ENCODE data around the gene HTT-AS.
"Not testable (repeated sequence)": the region's sequence is repeated elsewhere in the genome, so short reads cannot be mapped to it uniquely, and the experiment has no call there.

The HTT-AS gene

DNA sequence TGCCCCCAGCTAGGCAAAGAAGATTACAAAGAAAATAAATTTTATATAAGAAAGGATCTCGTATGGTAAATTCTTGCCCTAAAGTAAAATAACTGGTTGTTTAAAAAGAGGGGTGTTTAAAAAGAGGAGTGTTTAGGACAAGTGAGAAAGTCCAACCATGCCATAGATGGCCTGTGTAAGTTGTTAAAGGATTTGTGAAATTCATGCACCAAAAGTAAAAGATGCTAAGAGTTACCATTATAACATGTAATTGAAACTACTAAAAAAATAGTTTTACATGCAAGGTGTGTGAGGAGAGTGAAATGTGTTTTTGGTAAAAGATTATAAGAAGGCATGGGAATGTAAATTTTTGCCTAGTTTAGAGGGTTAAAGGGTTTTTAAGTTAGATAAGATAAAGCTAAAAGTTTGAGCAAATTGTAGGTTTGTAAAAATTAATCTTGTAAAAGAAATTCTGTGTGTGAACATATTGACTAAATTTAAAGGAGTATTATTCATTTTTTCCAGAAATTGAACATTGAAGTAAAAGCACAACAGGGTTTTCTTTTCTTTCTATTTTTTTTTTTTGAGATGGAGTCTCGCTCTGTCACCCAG is 20.1 kb downstream of the HTT-AS start:
- Histone ChIP-seq H3K4me3 (no peak overlapping the region), H3K27ac (no peak overlapping the region)
- no peak for DNase-seq (ENCODE audit: low spot score)
- TF ChIP-seq CTCF (IDR thresholded peaks at IDR 0.05): no peak

GRCh38 chr4:3051141-3051897 is 23.0 kb downstream of the HTT-AS start:
- H3K27ac ChIP-seq; DNase-seq (ENCODE audit: low spot score): not testable (repeated sequence)

DNA sequence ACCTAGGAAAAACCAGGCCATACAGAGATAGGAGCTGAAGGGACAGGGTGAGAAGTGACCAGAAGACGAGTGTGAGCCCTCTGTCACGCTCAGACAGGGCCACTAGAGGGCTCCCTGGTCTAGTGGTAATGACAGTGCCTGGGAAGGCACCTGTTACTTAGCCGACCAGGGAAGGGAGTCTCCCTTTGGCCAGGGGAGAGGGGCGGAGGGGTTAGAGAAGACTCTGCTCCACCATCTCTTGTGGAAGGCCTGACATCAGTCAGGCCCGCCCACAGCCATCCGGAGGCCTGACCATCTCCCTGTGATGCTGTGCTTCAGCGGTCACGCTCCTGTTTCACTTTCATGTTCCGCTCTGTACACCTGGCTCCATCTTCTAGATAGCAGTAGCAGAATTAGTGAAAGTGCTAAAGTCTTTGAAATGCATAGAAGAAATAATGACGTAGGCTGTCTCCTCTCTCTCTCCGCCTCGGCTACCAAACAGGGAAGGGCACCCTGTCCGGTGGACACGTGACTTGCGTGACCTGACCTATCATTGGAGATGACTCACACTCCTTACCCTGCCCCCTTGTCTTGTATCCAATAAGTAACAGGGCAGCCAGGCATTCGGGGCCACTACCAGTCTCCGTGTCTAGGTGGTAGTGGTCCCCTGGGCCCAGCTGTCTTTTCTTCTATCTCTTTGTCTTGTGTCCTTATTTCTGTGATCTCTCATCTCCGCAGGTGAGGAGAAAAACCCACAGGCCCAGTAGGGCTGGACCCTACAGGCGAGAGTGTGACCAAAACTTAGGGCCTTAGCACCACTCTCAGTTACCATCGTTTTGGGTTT is 26.7 kb downstream of the HTT-AS start:
- H3K27ac ChIP-seq: no peak overlapping the region
- H3K4me3 ChIP-seq: peak overlapping the region; percentile 38
- TF ChIP-seq CTCF (IDR thresholded peaks at IDR 0.05): peak; percentile 64
- peak; percentile 65 for DNase-seq (ENCODE audit: low spot score)

More at GRCh38 chr4:3051141-3051897, 23.0 kb downstream of the HTT-AS start:
- H3K4me3 ChIP-seq: not testable (repeated sequence)

DNA sequence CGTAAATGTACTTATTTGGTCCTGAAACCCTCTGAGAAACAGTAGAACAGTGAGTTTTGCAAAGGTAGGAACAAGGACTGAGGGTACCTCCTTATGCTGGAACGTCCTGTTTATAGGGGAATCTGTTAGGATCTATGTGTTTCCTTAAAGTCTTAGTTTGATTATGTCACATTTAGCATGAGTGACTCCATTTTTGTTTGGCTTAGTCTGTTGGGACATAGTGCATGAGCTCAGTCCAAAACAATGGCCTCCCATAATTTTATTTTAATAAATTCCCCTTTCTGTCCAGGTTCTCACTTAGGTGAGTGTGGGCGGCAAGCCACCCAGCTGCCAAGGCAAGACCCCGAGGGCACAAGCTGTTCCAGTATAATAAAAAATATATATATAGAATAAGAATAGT is 27.7 kb downstream of the HTT-AS start:
- no peak for TF ChIP-seq CTCF (IDR thresholded peaks at IDR 0.05)
- Histone ChIP-seq H3K4me3 (no peak overlapping the region), H3K27ac (no peak overlapping the region)
- DNase-seq (ENCODE audit: low spot score): no peak

DNA sequence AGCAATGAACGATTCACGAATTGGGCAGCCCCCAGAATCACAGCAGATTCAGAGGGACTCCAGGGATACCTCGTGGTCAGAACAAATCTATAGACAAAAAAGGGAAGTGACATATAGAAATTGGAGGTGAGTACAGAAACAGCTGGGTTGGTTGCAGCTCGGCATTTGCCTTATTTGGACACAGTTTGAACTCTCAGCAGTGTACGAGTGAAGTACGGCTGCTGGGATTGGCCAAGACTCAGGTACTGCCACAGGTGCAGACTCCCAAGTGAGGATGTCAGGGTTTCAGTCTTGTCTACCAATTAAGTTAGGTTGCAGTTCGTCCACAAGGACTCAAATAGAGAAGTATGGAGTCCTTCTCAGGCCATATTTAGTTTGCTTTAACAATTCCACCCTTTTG is 28.2 kb downstream of the HTT-AS start:
- no peak overlapping the region for H3K4me3 ChIP-seq
- no peak overlapping the region for H3K27ac ChIP-seq
- peak; percentile 50 for DNase-seq (ENCODE audit: low spot score)
- TF ChIP-seq CTCF (IDR thresholded peaks at IDR 0.05): no peak

DNA sequence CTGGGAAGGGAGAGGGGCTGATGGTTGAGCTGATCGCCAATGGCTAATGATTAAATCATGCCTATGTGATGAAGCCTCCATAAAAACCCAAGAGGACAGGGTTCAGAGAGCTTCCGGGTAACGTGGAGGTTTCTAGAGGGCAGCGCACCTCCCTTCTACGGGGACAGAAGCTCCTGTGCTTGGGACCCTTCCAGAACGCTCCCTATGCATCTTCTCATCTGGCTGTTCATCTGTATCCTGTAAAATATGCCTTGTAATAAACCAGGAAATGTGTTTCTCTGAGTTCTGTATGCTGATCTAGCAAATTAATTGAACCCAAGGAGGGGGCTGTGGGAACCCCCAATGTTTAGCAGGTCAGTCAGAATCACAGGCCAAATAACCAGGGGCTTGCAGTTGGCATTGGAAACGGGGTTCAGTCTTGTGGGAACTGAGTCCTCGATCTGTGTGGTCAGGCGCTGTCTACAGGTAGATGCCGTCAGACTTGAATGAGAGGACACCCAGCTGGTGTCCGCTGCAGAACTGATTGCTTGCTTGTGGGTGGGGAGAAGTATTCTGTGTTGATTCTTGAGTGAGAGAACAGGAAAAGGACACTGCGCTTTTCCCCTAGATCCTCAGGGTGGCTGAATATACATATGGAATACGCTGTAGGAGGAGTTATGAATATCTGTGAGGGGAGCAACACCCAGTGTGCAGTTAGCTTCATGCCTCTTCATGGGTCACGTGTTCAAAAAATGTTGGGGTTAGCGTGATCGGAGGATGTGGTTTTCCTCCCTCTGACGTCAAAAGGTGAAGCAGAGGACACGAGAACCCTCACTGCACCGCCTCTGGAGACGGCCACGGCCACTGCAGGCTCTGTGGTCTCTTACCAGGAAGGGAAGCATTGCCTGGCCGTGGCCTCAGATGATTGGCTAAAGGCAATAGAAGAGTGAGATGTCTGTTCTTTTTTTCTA is 29.2 kb downstream of the HTT-AS start:
- Histone ChIP-seq H3K27ac (peak overlapping the region in 1 of 2 donors; percentile 20), H3K4me3 (no peak overlapping the region)
- DNase-seq (ENCODE audit: low spot score): peak; percentile 74
- TF ChIP-seq CTCF (IDR thresholded peaks at IDR 0.05): no peak

Measured in coronary artery (tissue), 2 donors.